ENCODE measurements around the gene FCGR3B.
"Not testable (repeated sequence)": the region's sequence is repeated elsewhere in the genome, so short reads cannot be mapped to it uniquely, and the experiment has no call there.

FCGR3B gene

GRCh38 chr1:161588596-161588995 is 42.4 kb downstream of the FCGR3B start:
- H3K36me3 ChIP-seq (ENCODE audit: control insufficient read depth in 2 of 2, insufficient read depth in 2 of 2, low read length in 2 of 2); H3K4me3 ChIP-seq (ENCODE audit: low read length in 2 of 2); H3K9ac ChIP-seq (ENCODE audit: low read depth in 1 of 2, low read length in 2 of 2); H3K27me3 ChIP-seq (ENCODE audit: control insufficient read depth in 2 of 2, insufficient read depth in 2 of 2, low read length in 2 of 2); H3K27ac ChIP-seq (ENCODE audit: low read depth in 2 of 2, low read length in 2 of 2); H3K4me1 ChIP-seq (ENCODE audit: control insufficient read depth in 2 of 2, insufficient read depth in 2 of 2, low read length in 2 of 2); H3K9me3 ChIP-seq (ENCODE audit: control insufficient read depth in 2 of 2, low read length in 2 of 2): not testable (repeated sequence)

GRCh38 chr1:161582882-161583281 is 48.1 kb downstream of the FCGR3B start:
- H3K4me3 ChIP-seq (ENCODE audit: low read length in 2 of 2); H3K9me3 ChIP-seq (ENCODE audit: control insufficient read depth in 2 of 2, low read length in 2 of 2); H3K4me1 ChIP-seq (ENCODE audit: control insufficient read depth in 2 of 2, insufficient read depth in 2 of 2, low read length in 2 of 2): not testable (repeated sequence)

GRCh38 chr1:161580879-161581537 is 50.0 kb downstream of the FCGR3B start:
- not testable (repeated sequence) for H3K4me3 ChIP-seq (ENCODE audit: low read length in 2 of 2); H3K9ac ChIP-seq (ENCODE audit: low read depth in 1 of 2, low read length in 2 of 2); H3K36me3 ChIP-seq (ENCODE audit: control insufficient read depth in 2 of 2, insufficient read depth in 2 of 2, low read length in 2 of 2); H3K27ac ChIP-seq (ENCODE audit: low read depth in 2 of 2, low read length in 2 of 2); H3K9me3 ChIP-seq (ENCODE audit: control insufficient read depth in 2 of 2, low read length in 2 of 2); H3K4me1 ChIP-seq (ENCODE audit: control insufficient read depth in 2 of 2, insufficient read depth in 2 of 2, low read length in 2 of 2); H3K27me3 ChIP-seq (ENCODE audit: control insufficient read depth in 2 of 2, insufficient read depth in 2 of 2, low read length in 2 of 2)

More at GRCh38 chr1:161582882-161583281, 48.1 kb downstream of the FCGR3B start:
- H3K36me3 ChIP-seq (ENCODE audit: control insufficient read depth in 2 of 2, insufficient read depth in 2 of 2, low read length in 2 of 2); H3K27ac ChIP-seq (ENCODE audit: low read depth in 2 of 2, low read length in 2 of 2); H3K27me3 ChIP-seq (ENCODE audit: control insufficient read depth in 2 of 2, insufficient read depth in 2 of 2, low read length in 2 of 2); H3K9ac ChIP-seq (ENCODE audit: low read depth in 1 of 2, low read length in 2 of 2): not testable (repeated sequence)

- not testable (repeated sequence) for H3K9ac ChIP-seq (ENCODE audit: low read depth in 1 of 2, low read length in 2 of 2); H3K4me3 ChIP-seq (ENCODE audit: low read length in 2 of 2); H3K9me3 ChIP-seq (ENCODE audit: control insufficient read depth in 2 of 2, low read length in 2 of 2); H3K4me1 ChIP-seq (ENCODE audit: control insufficient read depth in 2 of 2, insufficient read depth in 2 of 2, low read length in 2 of 2); H3K27me3 ChIP-seq (ENCODE audit: control insufficient read depth in 2 of 2, insufficient read depth in 2 of 2, low read length in 2 of 2); H3K27ac ChIP-seq (ENCODE audit: low read depth in 2 of 2, low read length in 2 of 2); H3K36me3 ChIP-seq (ENCODE audit: control insufficient read depth in 2 of 2, insufficient read depth in 2 of 2, low read length in 2 of 2)
Observed at GRCh38 chr1:161579856-161580507, 51.0 kb downstream of the FCGR3B start.

GRCh38 chr1:161576676-161577075 is 54.3 kb downstream of the FCGR3B start:
- H3K27ac ChIP-seq (ENCODE audit: low read depth in 2 of 2, low read length in 2 of 2); H3K36me3 ChIP-seq (ENCODE audit: control insufficient read depth in 2 of 2, insufficient read depth in 2 of 2, low read length in 2 of 2); H3K9ac ChIP-seq (ENCODE audit: low read depth in 1 of 2, low read length in 2 of 2); H3K4me1 ChIP-seq (ENCODE audit: control insufficient read depth in 2 of 2, insufficient read depth in 2 of 2, low read length in 2 of 2); H3K27me3 ChIP-seq (ENCODE audit: control insufficient read depth in 2 of 2, insufficient read depth in 2 of 2, low read length in 2 of 2); H3K4me3 ChIP-seq (ENCODE audit: low read length in 2 of 2); H3K9me3 ChIP-seq (ENCODE audit: control insufficient read depth in 2 of 2, low read length in 2 of 2): not testable (repeated sequence)
